Mesenteric fat pad (tissue), 1 donor: ENCODE data around the gene DYNC1LI1. TPM values are rescaled to one million over a fixed set of nuclear protein-coding genes. Genes with fewer than 3 reads are reported as not detected.
"Not testable (repeated sequence)": the region's sequence is repeated elsewhere in the genome, so short reads cannot be mapped to it uniquely, and the experiment has no call there.

Source experiments
- DNase-seq: peaks from one replicate; pipeline ENCODE4 v3.0.0-alpha.2; 2020; ENCODE audit warnings: low spot score
- total RNA-seq: library from RNA; stranded (reverse); fragmentation: NEBNext Ultra II Directional; extraction: Animal tissue kit (Norgen Biotek cat#: 25700); gene quantifications from one replicate; pipeline ENCODE4 v1.2.1, GENCODE V29; 2021
- donor health status: DM: yes; HTN: yes; CAD: no.

DYNC1LI1 gene
- total RNA-seq, 1 donor from 2014 or later: 29.2 TPM

DNA sequence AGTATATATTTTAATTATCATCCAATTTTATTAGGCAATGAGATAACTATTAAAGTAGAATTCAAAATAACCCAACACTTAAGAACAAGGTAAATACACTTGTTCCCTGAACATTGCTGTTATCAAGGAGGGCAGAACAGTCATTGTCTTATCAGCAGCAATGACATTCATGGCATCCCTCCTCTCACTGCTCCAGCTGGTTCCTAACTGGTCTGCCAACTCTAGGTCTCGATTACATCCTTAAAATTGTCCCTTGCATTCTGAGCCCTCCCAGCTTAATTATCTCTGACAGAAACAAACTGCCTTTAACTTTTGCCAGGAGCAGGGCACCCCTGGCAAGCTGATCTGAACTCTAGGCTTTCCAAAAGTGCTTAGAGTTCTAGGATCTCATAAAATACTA, 14.0 kb upstream of the DYNC1LI1 start:
- DNase-seq: no peak

DNA sequence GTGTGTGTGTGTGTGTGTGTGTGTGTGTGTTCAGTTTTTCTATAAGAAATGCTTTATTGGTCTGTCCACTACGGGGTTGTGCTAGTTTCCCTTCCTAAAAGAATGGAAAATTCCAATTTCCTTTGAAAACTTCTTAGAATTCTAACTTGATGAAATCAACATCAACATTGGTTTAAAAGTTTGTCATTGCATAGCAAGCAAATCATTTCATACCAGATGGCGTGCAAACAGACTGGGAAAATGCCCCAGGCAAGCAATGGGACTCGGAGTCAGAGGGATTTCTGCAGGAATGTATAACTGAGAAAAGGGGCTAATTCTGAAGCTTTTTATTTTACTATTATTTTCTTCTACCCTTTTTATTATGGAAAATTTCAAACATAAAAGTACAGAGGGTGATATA, 13.1 kb upstream of the DYNC1LI1 start:
- DNase-seq: no peak

DNA sequence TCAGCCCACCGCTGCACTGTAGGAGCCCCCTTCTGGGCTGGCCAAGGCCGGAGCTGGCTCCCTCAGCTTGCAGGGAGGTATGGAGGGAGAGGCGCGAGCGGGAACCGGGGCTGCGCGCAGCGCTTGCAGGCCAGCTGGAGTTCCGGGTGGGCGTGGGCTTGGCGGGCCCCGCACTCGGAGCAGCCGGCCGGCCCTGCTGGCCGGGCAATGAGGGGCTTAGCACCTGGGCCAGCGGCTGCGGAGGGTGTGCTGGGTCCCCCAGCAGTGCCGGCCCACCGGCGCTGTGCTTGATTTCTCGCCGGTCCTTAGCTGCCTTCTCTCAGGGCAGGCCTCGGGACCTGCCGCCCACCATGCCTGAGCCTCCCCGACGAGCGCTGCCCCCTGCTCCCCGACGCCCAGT, 8.0 kb upstream of the DYNC1LI1 start:
- DNase-seq: not testable (repeated sequence)

GRCh38 chr3:32577581-32578556, 7.2 kb upstream of the DYNC1LI1 start:
- no peak for DNase-seq

GRCh38 chr3:32577174-32577573, 6.5 kb upstream of the DYNC1LI1 start:
- DNase-seq: no peak

GRCh38 chr3:32575451-32576113, 4.9 kb upstream of the DYNC1LI1 start:
- DNase-seq: no peak

- DNase-seq: no peak
Observed at GRCh38 chr3:32571192-32571485, 481 bp upstream of the DYNC1LI1 start.

DNA sequence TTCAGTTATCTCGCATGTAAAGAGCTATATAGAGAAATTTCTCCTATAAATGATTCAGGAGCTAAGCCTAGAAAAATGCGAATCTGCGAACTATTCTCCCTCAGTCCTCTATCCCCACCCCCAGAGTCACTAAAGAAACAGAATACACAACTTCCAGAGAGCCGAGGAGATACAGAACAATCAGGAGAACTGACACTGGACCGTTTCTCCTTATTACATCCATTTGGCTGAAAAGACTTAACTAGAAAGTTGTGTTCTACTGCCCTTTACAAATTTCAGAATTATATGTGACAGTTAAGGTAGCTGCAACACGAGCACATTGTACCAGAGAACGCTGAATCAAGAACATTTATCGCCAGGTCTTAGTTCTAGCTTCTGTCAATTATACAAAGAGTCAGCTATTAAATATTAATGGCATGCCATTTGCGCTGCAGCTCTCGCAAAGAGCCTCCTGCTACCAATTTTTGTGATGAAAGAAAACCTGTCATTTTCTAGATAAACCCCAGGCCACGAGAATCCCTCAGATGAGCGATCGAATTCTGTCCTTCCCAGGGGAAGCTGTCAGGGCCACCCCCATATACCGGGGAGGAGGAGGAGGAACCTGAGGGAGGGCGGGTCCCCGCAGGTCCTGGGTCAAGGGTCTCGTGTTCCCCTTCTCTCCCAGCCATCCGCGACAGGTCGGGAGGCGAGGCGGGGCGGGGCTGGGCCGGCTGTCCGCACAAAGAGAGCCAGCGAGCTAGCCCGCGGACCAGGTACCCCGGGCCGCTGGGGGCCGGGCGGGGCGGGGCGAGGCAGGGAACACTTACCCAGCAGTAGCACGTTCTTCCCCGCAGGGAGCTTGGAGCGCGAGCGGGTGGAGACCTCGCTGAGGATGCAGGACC, 878 bp downstream of the DYNC1LI1 start:
- no peak for DNase-seq

DNA sequence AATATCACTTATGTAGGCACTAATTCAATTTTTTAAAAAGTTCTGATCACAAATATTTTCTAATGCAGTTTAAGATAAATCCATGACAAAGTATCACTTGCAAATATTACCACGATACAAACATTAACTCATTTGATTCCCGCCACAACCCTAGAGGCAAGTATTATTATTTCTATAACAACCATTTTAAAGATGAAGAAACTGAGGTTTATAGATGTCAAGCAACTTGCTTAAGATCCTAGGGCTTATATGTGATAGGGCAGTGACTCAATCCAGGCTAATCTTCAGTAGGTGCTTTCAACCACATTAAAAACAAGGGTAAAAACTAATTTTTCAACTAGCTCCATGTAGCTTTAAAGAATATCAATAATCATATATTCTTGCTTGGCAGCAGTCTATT, 1.7 kb downstream of the DYNC1LI1 start:
- DNase-seq: no peak

GRCh38 chr3:32564195-32564594, 6.5 kb downstream of the DYNC1LI1 start:
- no peak for DNase-seq

GRCh38 chr3:32562640-32563039, 8.0 kb downstream of the DYNC1LI1 start:
- no peak for DNase-seq

- no peak for DNase-seq
Observed at GRCh38 chr3:32557640-32558352, 12.9 kb downstream of the DYNC1LI1 start.

GRCh38 chr3:32556332-32556731, 14.3 kb downstream of the DYNC1LI1 start:
- DNase-seq: no peak

DNA sequence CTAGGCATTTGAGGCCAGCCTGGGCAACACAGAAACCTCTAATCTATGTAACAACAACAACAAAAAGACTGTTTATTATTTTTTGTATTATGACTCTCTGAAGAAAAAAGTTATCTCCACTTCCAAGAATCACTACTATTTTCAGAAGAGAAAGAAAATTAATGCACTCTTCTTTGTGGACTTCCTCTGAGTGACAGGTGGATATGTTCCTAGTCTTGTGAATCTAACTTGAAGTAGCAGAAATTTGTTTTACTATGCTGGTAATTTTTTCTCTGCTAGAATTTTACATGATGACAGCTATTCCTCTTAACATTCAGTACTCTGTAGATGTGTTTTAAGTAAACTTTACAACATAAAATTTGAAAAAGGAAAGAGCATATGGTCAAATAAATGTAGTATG, 16.7 kb downstream of the DYNC1LI1 start:
- DNase-seq: no peak

DNA sequence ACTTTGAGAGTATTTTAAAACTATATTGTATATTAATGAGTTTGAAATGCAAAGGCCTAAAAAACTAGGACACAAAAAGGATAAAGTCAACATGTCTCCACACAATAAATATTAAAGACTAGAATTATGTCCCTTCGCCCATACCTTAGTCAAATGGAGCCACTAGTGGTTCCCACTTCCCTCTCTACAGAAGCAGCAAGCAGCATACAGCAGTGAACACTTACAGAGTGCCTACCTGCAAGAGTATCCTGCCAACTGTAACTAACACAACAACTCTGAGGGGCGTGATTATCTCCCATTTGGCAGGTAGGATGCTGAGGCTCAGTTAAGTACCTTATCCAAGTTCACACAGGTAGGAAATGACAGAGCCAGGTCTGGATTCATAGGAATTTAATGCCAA, 17.2 kb downstream of the DYNC1LI1 start:
- DNase-seq: no peak

DNA sequence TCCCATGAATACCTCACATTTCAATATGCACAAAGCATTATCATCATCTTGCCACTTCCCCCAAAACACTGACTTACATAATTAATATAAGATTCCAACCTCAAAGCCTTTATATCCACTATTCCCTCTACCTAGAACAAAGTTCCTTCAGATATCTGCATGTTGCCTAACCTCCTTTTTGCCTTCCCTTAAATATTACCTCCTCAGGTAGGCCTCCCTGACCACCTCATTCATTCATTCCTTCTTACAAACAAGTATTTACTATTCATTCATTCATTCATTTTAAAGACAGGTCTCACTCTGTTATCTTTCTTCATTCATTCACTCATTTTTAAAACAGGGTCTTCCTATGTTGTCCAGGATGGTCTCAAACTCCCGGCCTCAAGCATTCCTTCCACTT, 18.6 kb downstream of the DYNC1LI1 start:
- no peak for DNase-seq

DNA sequence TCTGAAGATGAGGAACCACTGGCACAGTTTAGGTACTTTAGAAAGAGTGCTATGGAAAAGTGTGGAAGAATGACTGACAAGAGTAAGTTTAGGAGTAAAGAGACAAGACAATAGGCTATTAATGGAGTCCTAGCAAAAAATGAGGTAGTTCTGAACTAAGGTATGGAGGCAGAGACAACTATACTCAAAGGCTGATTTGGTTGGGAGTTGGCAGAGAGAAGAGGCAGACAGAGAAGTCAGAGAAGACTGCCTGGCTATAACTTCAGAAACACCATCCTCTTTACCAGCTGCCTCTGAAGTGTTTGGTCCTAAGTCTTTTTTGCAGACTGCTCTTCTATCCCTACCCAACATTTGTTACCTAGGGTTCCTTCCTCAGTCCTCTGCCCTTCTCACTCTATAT, 19.2 kb downstream of the DYNC1LI1 start:
- DNase-seq: no peak

- no peak for DNase-seq
Observed at GRCh38 chr3:32551087-32551486, 19.6 kb downstream of the DYNC1LI1 start.

- DNase-seq: no peak
Observed at GRCh38 chr3:32545305-32545704, 25.4 kb downstream of the DYNC1LI1 start.

- no peak for DNase-seq
Observed at GRCh38 chr3:32544894-32545293, 25.8 kb downstream of the DYNC1LI1 start.

DNA sequence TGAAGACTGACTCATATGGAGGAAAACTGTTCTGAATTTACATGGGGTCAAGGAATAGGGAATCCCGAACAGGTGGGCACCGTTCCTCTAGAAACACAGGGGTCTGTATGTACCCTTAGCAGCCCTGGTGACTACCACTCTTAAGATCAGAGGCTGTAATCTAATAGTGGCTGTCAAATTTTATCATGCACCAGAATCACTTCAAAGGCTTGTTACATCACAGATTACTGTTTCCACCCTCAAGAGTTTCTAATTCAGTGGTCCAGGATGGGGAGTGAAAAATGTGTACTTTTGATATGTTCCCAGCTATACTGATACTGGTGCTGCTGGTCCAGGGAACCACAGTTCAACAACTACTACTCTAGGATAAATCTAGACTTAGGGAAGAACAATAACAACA, 27.9 kb downstream of the DYNC1LI1 start:
- no peak for DNase-seq
